OCI-LY1 (cell line): ENCODE measurements around the gene SETDB2.

Experiments
- H2AFZ ChIP-seq: fragments of 200-600 bp; sonication (generic), shearing (Covaris generic); 2 replicates; pipeline ENCODE4 v1.6.0; 2014; ENCODE audit warnings: antibody characterized with exemption, mild to moderate bottlenecking, low read length
- H3F3A ChIP-seq: fragments of 200-600 bp; sonication (generic), shearing (Covaris generic); 2 replicates; pipeline ENCODE4 v1.6.0; 2014; ENCODE audit warnings: mild to moderate bottlenecking, antibody characterized with exemption, low read length, moderate library complexity; ENCODE audit not compliant: insufficient read depth
- H3K27ac ChIP-seq: fragments of 200-600 bp; sonication (generic); 2 replicates; pipeline ENCODE4 v1.5.1; 2014; ENCODE audit warnings: low read length, mixed run types, mild to moderate bottlenecking, low read depth; ENCODE audit not compliant: poor library complexity, severe bottlenecking
- H3K27me3 ChIP-seq: fragments of 200-600 bp; sonication (generic); 2 replicates; pipeline ENCODE4 v1.6.0; 2014; ENCODE audit warnings: antibody characterized with exemption, mild to moderate bottlenecking, low read length, moderate library complexity; ENCODE audit not compliant: insufficient read depth
- H3K36me3 ChIP-seq: fragments of 200-600 bp; sonication (generic); 2 replicates; pipeline ENCODE4 v1.6.1; 2014; ENCODE audit warnings: mild to moderate bottlenecking, antibody characterized with exemption, low read length, moderate library complexity, mixed read lengths; ENCODE audit not compliant: insufficient read depth
- H3K4me1 ChIP-seq: fragments of 200-600 bp; sonication (generic); 2 replicates; pipeline ENCODE4 v1.5.1; 2014; ENCODE audit warnings: mild to moderate bottlenecking, low read length, moderate library complexity; ENCODE audit not compliant: insufficient read depth, severe bottlenecking
- H3K4me2 ChIP-seq: fragments of 200-600 bp; sonication (generic), shearing (Covaris generic); 2 replicates; pipeline ENCODE4 v1.6.1; 2014; ENCODE audit warnings: low read length
- H3K4me3 ChIP-seq: fragments of 200-600 bp; sonication (generic); 2 replicates; pipeline ENCODE4 v1.5.1; 2014; ENCODE audit warnings: low read length, low read depth, mild to moderate bottlenecking, mixed read lengths; ENCODE audit not compliant: poor library complexity, severe bottlenecking
- H3K79me2 ChIP-seq: fragments of 200-600 bp; shearing (Covaris generic); 2 replicates; pipeline ENCODE4 v1.6.1; 2016; ENCODE audit warnings: mixed run types, low read length, mixed read lengths; ENCODE audit not compliant: insufficient read depth
- H3K9ac ChIP-seq: fragments of 200-600 bp; sonication (generic), shearing (Covaris generic); 2 replicates; pipeline ENCODE4 v1.6.1; 2014; ENCODE audit warnings: mild to moderate bottlenecking, low read length, mixed read lengths
- H3K9me2 ChIP-seq: fragments of 200-600 bp; sonication (generic), shearing (Covaris generic); 2 replicates; pipeline ENCODE4 v1.6.1; 2014; ENCODE audit warnings: low read depth, mild to moderate bottlenecking, low read length, mixed read lengths
- H3K9me3 ChIP-seq: fragments of 200-600 bp; shearing (Covaris generic); 2 replicates; pipeline ENCODE4 v1.6.1; 2014; ENCODE audit warnings: low read length, mixed read lengths
- H4K20me1 ChIP-seq: fragments of 200-600 bp; sonication (generic), shearing (Covaris generic); 2 replicates; pipeline ENCODE4 v1.6.0; 2016; ENCODE audit warnings: mild to moderate bottlenecking, low read length; ENCODE audit not compliant: insufficient read depth
- CTCF ChIP-seq: fragments of 200-600 bp; sonication (generic), shearing (Covaris generic); IDR thresholded peaks from 2 replicates; pipeline ENCODE4 v1.5.1; 2017; ENCODE audit warnings: mild to moderate bottlenecking, antibody characterized with exemption, low read length, moderate library complexity, mixed read lengths
- EZH2 ChIP-seq: fragments of 200-600 bp; sonication (generic), shearing (Covaris generic); IDR thresholded peaks from 2 replicates; pipeline ENCODE4 v1.8.0; 2017; ENCODE audit warnings: borderline replicate concordance, mixed run types, mild to moderate bottlenecking, antibody characterized with exemption, low read length, moderate library complexity, mixed read lengths

The SETDB2 gene

DNA sequence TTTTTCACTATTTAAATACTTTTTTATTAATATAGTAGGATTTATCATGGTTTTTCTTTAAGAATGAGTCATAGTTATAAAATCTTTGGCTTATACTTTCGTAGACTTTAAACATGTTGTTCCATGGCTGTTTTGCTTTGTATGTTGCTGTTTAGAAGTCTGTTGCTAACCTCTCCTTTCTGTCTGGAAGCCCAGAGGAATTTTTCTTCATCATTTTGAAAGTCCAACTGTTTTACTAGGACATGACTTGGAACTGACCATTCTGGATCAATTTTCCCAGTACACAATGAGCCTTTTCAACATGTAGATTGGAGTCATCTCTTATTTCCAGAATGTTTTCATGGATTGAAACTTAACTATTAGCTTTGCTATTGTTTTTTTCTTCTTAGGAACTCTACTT, 8.1 kb upstream of the SETDB2 start:
- Histone ChIP-seq H3F3A (no peaks in the 10 kb centered on the region), H3K4me2 (no peak overlapping the region), H2AFZ (no peak overlapping the region), H3K9me2 (no peaks in the 10 kb centered on the region), H3K9ac (no peak overlapping the region), H4K20me1 (no peaks in the 10 kb centered on the region), H3K27ac (no peak overlapping the region), H3K4me3 (no peak overlapping the region), H3K79me2 (no peaks in the 10 kb centered on the region), H3K27me3 (no peaks in the 10 kb centered on the region), H3K36me3 (no peaks in the 10 kb centered on the region), H3K4me1 (peaks cover 20% of the 10 kb centered on the region), H3K9me3 (no peaks in the 10 kb centered on the region)
- TF ChIP-seq CTCF (no peak), EZH2 (no peak)

DNA sequence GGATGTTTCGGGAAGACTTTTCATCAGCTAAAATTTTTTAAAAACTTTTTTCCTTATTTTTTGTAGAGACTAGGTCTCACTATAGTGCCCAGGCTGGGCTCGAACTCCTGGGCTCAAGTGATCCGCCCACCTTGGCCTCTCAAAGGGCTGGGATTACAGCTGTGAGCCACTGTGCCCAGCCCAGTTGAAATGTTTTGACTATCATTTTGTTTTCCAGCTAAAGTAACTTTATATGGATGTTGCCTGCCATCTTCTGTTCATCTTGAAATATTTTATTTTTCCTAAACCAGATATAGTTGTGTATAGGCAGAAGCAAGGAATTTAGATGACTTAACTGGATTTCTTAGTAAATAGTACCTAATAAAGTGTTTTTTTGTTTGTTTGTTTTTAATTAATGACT, 7.2 kb upstream of the SETDB2 start:
- no peaks in the 10 kb centered on the region for H3K27me3 ChIP-seq
- H2AFZ ChIP-seq = no peak overlapping the region
- no peaks in the 10 kb centered on the region for H3K36me3 ChIP-seq
- H3K9me3 ChIP-seq = no peaks in the 10 kb centered on the region
- no peak overlapping the region for H3K4me3 ChIP-seq
- H4K20me1 ChIP-seq = no peaks in the 10 kb centered on the region
- no peaks in the 10 kb centered on the region for H3K9me2 ChIP-seq
- H3K4me1 ChIP-seq = peaks cover 20% of the 10 kb centered on the region
- no peaks in the 10 kb centered on the region for H3K79me2 ChIP-seq
- no peak overlapping the region for H3K27ac ChIP-seq
- TF ChIP-seq CTCF (peak; percentile 16; the same call in 1 of the 2 replicates), EZH2 (no peak)
- H3K9ac ChIP-seq = no peak overlapping the region
- H3K4me2 ChIP-seq = no peak overlapping the region
- no peaks in the 10 kb centered on the region for H3F3A ChIP-seq

DNA sequence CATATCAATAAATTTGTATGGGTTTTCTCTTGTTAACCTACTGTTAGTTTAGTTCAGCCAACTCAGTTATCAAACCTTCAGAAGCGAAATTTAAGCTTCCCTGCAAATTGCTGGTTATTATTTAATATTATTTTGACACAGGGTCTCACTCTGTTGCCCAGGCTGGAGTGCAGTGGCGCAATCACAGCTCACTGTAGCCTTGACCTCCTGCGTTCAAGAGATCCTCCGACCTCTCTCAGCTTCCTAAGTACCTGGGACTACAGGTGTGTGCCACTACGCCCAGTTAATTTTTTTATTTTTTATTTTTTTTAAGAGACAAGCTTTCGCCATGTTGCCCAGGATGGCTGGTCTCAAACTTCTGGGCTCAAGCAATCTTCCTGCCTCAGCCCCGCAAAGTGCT, 6.4 kb upstream of the SETDB2 start:
- H3K27ac ChIP-seq = no peak overlapping the region
- H3F3A ChIP-seq = no peaks in the 10 kb centered on the region
- H3K9ac ChIP-seq = no peak overlapping the region
- H3K79me2 ChIP-seq = no peaks in the 10 kb centered on the region
- no peaks in the 10 kb centered on the region for H3K9me3 ChIP-seq
- TF ChIP-seq EZH2 = no peak
- TF ChIP-seq CTCF = no peak
- H3K36me3 ChIP-seq = no peaks in the 10 kb centered on the region
- H3K27me3 ChIP-seq = no peaks in the 10 kb centered on the region
- H3K4me3 ChIP-seq = no peak overlapping the region
- H3K4me2 ChIP-seq = no peak overlapping the region
- H2AFZ ChIP-seq = no peak overlapping the region
- peaks cover 20% of the 10 kb centered on the region for H3K4me1 ChIP-seq
- H3K9me2 ChIP-seq = no peaks in the 10 kb centered on the region
- no peaks in the 10 kb centered on the region for H4K20me1 ChIP-seq
